ENCODE data around the gene AIRE. TPM values are rescaled to one million over a fixed set of nuclear protein-coding genes. Genes with fewer than 3 reads are reported as not detected.
"Not testable (repeated sequence)": the region's sequence is repeated elsewhere in the genome, so short reads cannot be mapped to it uniquely, and the experiment has no call there.

AIRE gene
- not detected for total RNA-seq

GRCh38 chr21:44285138-44285992 lies at the start of gene AIRE:
TSS of gene AIRE (plus strand) at chr21:44285876. CDS start at chr21:44286007, 131 bp downstream.
- DNase-seq = no peak

- DNase-seq = not testable (repeated sequence)
Measured at GRCh38 chr21:44240353-44240752, 45.3 kb upstream of the AIRE start.

- not testable (repeated sequence) for DNase-seq
Measured at GRCh38 chr21:44240842-44241241, 44.8 kb upstream of the AIRE start, which contains the start of gene ICOSLG. TSS of gene ICOSLG (minus strand) at chr21:44240943. CDS start at chr21:44240817, 126 bp downstream.

- DNase-seq = not testable (repeated sequence)
Measured at GRCh38 chr21:44241281-44241680, 44.4 kb upstream of the AIRE start.

- DNase-seq = not testable (repeated sequence)
Measured at GRCh38 chr21:44243980-44244379, 41.7 kb upstream of the AIRE start.

- DNase-seq = not testable (repeated sequence)
Measured at GRCh38 chr21:44247904-44248303, 37.8 kb upstream of the AIRE start.

- not testable (repeated sequence) for DNase-seq
Measured at GRCh38 chr21:44249204-44250037, 36.3 kb upstream of the AIRE start.

- DNase-seq = no peak
Measured at GRCh38 chr21:44253832-44254710, 31.6 kb upstream of the AIRE start.

GRCh38 chr21:44255511-44255981 lies 30.1 kb upstream of the AIRE start:
- no peak for DNase-seq

- no peak for DNase-seq
Measured at GRCh38 chr21:44258056-44258725, 27.5 kb upstream of the AIRE start.

- DNase-seq = no peak
Measured at GRCh38 chr21:44259082-44259705, 26.5 kb upstream of the AIRE start.

GRCh38 chr21:44260066-44260465 lies 25.6 kb upstream of the AIRE start:
- no peak for DNase-seq

GRCh38 chr21:44260791-44261631 lies 24.7 kb upstream of the AIRE start:
- no peak for DNase-seq

- DNase-seq = no peak
Measured at GRCh38 chr21:44261675-44262295, 23.9 kb upstream of the AIRE start, which contains the start of gene DNMT3L. TSS of gene DNMT3L (minus strand) at chr21:44261897. CDS start at chr21:44261259, 638 bp downstream.

GRCh38 chr21:44262338-44263056 lies 23.2 kb upstream of the AIRE start:
- no peak for DNase-seq

- no peak for DNase-seq
Measured at GRCh38 chr21:44263221-44263760, 22.4 kb upstream of the AIRE start.

- no peak for DNase-seq
Measured at GRCh38 chr21:44263768-44264167, 21.9 kb upstream of the AIRE start.

GRCh38 chr21:44265734-44266270 lies 19.9 kb upstream of the AIRE start:
- DNase-seq = no peak
